ENCODE data around the gene SLC1A3. TPM values are rescaled to one million over a fixed set of nuclear protein-coding genes. Genes with fewer than 3 reads are reported as not detected.

The SLC1A3 gene
- total RNA-seq, 1 donor from 2014 or later: 14.5 TPM

GRCh38 chr5:36607838-36608783 is 1.7 kb downstream of the SLC1A3 start:
- H3K9me3 Mint-ChIP-seq (ENCODE audit: low read depth): no peaks in the 10 kb centered on the region
- peaks cover 6% of the 10 kb centered on the region for H3K36me3 Mint-ChIP-seq (ENCODE audit: insufficient read depth)
- H3K27ac Mint-ChIP-seq: peak overlapping the region; percentile 22
- peak overlapping the region; percentile 36 for H3K4me3 Mint-ChIP-seq (ENCODE audit: low read depth)
- no peak for DNase-seq (ENCODE audit: low spot score, unreplicated experiment)
- TF ChIP-seq CTCF (IDR thresholded peaks at IDR 0.05; ENCODE audit: unreplicated experiment): no peak
- H3K4me1 Mint-ChIP-seq (ENCODE audit: low read depth): peaks cover 32% of the 10 kb centered on the region
- H3K27me3 Mint-ChIP-seq: peaks cover 6% of the 10 kb centered on the region

GRCh38 chr5:36610621-36611020 is 4.2 kb downstream of the SLC1A3 start:
- Mint-ChIP-seq H3K27ac (peak overlapping the region; percentile 10), H3K4me3 (ENCODE audit: low read depth) (no peak overlapping the region), H3K36me3 (ENCODE audit: insufficient read depth) (peaks cover 6% of the 10 kb centered on the region), H3K27me3 (no peaks in the 10 kb centered on the region), H3K9me3 (ENCODE audit: low read depth) (no peaks in the 10 kb centered on the region), H3K4me1 (ENCODE audit: low read depth) (peaks cover 51% of the 10 kb centered on the region)
- DNase-seq (ENCODE audit: low spot score, unreplicated experiment): no peak
- no peak for TF ChIP-seq CTCF (IDR thresholded peaks at IDR 0.05; ENCODE audit: unreplicated experiment)

GRCh38 chr5:36611520-36612274 is 5.3 kb downstream of the SLC1A3 start:
- peaks cover 6% of the 10 kb centered on the region for H3K36me3 Mint-ChIP-seq (ENCODE audit: insufficient read depth)
- DNase-seq (ENCODE audit: low spot score, unreplicated experiment): no peak
- no peaks in the 10 kb centered on the region for H3K9me3 Mint-ChIP-seq (ENCODE audit: low read depth)
- no peak for TF ChIP-seq CTCF (IDR thresholded peaks at IDR 0.05; ENCODE audit: unreplicated experiment)
- H3K27me3 Mint-ChIP-seq: no peaks in the 10 kb centered on the region
- H3K27ac Mint-ChIP-seq: peak overlapping the region; percentile 30
- H3K4me1 Mint-ChIP-seq (ENCODE audit: low read depth): peaks cover 46% of the 10 kb centered on the region
- no peak overlapping the region for H3K4me3 Mint-ChIP-seq (ENCODE audit: low read depth)

GRCh38 chr5:36613241-36613640 is 6.8 kb downstream of the SLC1A3 start:
- Mint-ChIP-seq H3K4me3 (ENCODE audit: low read depth) (peak overlapping the region; percentile 62), H3K4me1 (ENCODE audit: low read depth) (peaks cover 41% of the 10 kb centered on the region), H3K36me3 (ENCODE audit: insufficient read depth) (peaks cover 6% of the 10 kb centered on the region), H3K27me3 (no peaks in the 10 kb centered on the region), H3K9me3 (ENCODE audit: low read depth) (no peaks in the 10 kb centered on the region), H3K27ac (peak overlapping the region; percentile 92)
- DNase-seq (ENCODE audit: low spot score, unreplicated experiment): peak; percentile 32
- TF ChIP-seq CTCF (IDR thresholded peaks at IDR 0.05; ENCODE audit: unreplicated experiment): no peak
